DOHH2 (cell line): Measurements from ENCODE around the gene ZNF454.

Experiments
- H3F3A ChIP-seq: fragments of 200-600 bp; sonication (generic), shearing (Covaris generic); 2 replicates; pipeline ENCODE4 v1.6.0; 2016; ENCODE audit warnings: antibody characterized with exemption, mild to moderate bottlenecking; ENCODE audit not compliant: control insufficient read depth, insufficient read depth
- H3K27ac ChIP-seq: fragments of 200-600 bp; sonication (generic); 2 replicates; pipeline ENCODE4 v1.5.1; 2014; ENCODE audit warnings: low read depth, mild to moderate bottlenecking, low read length, moderate library complexity
- H3K27me3 ChIP-seq: fragments of 200-600 bp; sonication (generic); 2 replicates; pipeline ENCODE4 v1.6.1; 2014; ENCODE audit warnings: mild to moderate bottlenecking, low read length, mixed read lengths; ENCODE audit not compliant: control insufficient read depth
- H3K36me3 ChIP-seq: fragments of 200-600 bp; sonication (generic); 2 replicates; pipeline ENCODE4 v1.6.1; 2014; ENCODE audit warnings: mild to moderate bottlenecking, low read length, moderate library complexity, mixed read lengths; ENCODE audit not compliant: control insufficient read depth
- H3K4me1 ChIP-seq: fragments of 200-600 bp; sonication (generic); 2 replicates; pipeline ENCODE4 v1.6.1; 2014; ENCODE audit warnings: mild to moderate bottlenecking, low read length, mixed read lengths; ENCODE audit not compliant: control insufficient read depth
- H3K4me2 ChIP-seq: fragments of 200-600 bp; sonication (generic); 2 replicates; pipeline ENCODE4 v1.6.0; 2014; ENCODE audit warnings: mild to moderate bottlenecking, low read length, moderate library complexity
- H3K4me3 ChIP-seq: fragments of 200-600 bp; sonication (generic); 2 replicates; pipeline ENCODE4 v1.5.1; 2014; ENCODE audit warnings: mild to moderate bottlenecking, low read length, mixed read lengths
- H3K79me2 ChIP-seq: fragments of 200-600 bp; sonication (generic); 2 replicates; pipeline ENCODE4 v1.6.1; 2014; ENCODE audit warnings: mild to moderate bottlenecking, low read length, mixed read lengths; ENCODE audit not compliant: control insufficient read depth
- H3K9me2 ChIP-seq: fragments of 200-600 bp; sonication (generic); replicated peaks from 2 replicates; pipeline ENCODE4 v1.6.1; 2014; ENCODE audit warnings: mild to moderate bottlenecking, low read length, mixed read lengths; ENCODE audit not compliant: control insufficient read depth
- H3K9me3 ChIP-seq: fragments of 200-600 bp; sonication (generic); 2 replicates; pipeline ENCODE4 v1.6.1; 2014; ENCODE audit warnings: antibody characterized with exemption, low read length, mixed read lengths; ENCODE audit not compliant: control insufficient read depth, insufficient read depth
- H4K20me1 ChIP-seq: fragments of 200-600 bp; sonication (generic); 2 replicates; pipeline ENCODE4 v1.6.0; 2014; ENCODE audit warnings: low read depth, mild to moderate bottlenecking, antibody characterized with exemption, low read length, moderate library complexity; ENCODE audit not compliant: control insufficient read depth, insufficient read depth
- CTCF ChIP-seq: fragments of 200-600 bp; sonication (generic); IDR thresholded peaks from one replicate; pipeline ENCODE4 v1.5.1; 2014; ENCODE audit warnings: antibody characterized with exemption, mild to moderate bottlenecking, low read depth, low read length; ENCODE audit not compliant: poor library complexity, severe bottlenecking
- EZH2phosphoT487 ChIP-seq: fragments of 200-600 bp; sonication (generic); IDR thresholded peaks from 2 replicates; pipeline ENCODE4 v1.6.1; 2017; ENCODE audit warnings: borderline replicate concordance, mild to moderate bottlenecking, antibody characterized with exemption, low read length, moderate library complexity, mixed read lengths

ZNF454 gene

GRCh38 chr5:178996156-178996555 lies 55.2 kb downstream of the ZNF454 start:
- no peaks in the 10 kb centered on the region; the same call in 1 of the 2 replicates for H3K9me3 ChIP-seq
- H3F3A ChIP-seq: no peaks in the 10 kb centered on the region
- no peak overlapping the region for H3K4me3 ChIP-seq
- H3K27me3 ChIP-seq: no peaks in the 10 kb centered on the region
- H3K27ac ChIP-seq: no peak overlapping the region
- H4K20me1 ChIP-seq: no peaks in the 10 kb centered on the region
- H3K79me2 ChIP-seq: no peaks in the 10 kb centered on the region
- H3K9me2 ChIP-seq: no peaks in the 10 kb centered on the region
- no peaks in the 10 kb centered on the region for H3K36me3 ChIP-seq
- TF ChIP-seq CTCF: no peak
- TF ChIP-seq EZH2phosphoT487: no peak
- no peak overlapping the region for H3K4me2 ChIP-seq
- H3K4me1 ChIP-seq: no peaks in the 10 kb centered on the region

- no peaks in the 10 kb centered on the region for H3K79me2 ChIP-seq
- H4K20me1 ChIP-seq: no peaks in the 10 kb centered on the region
- H3K36me3 ChIP-seq: no peaks in the 10 kb centered on the region
- H3K4me1 ChIP-seq: no peaks in the 10 kb centered on the region
- no peaks in the 10 kb centered on the region for H3K9me2 ChIP-seq
- H3K27me3 ChIP-seq: no peaks in the 10 kb centered on the region
- H3F3A ChIP-seq: no peaks in the 10 kb centered on the region
- H3K4me2 ChIP-seq: no peak overlapping the region
- no peak for TF ChIP-seq EZH2phosphoT487
- no peak for TF ChIP-seq CTCF
- no peak overlapping the region for H3K27ac ChIP-seq
- H3K4me3 ChIP-seq: no peak overlapping the region
- no peaks in the 10 kb centered on the region; the same call in 1 of the 2 replicates for H3K9me3 ChIP-seq
These were observed 56.2 kb downstream of the ZNF454 start for GRCh38 chr5:178997191-178997590.

- H3K79me2 ChIP-seq: no peaks in the 10 kb centered on the region
- H3K4me3 ChIP-seq: no peak overlapping the region
- no peaks in the 10 kb centered on the region for H4K20me1 ChIP-seq
- H3K4me1 ChIP-seq: no peaks in the 10 kb centered on the region
- H3K9me2 ChIP-seq: no peaks in the 10 kb centered on the region
- no peak overlapping the region for H3K4me2 ChIP-seq
- H3F3A ChIP-seq: no peaks in the 10 kb centered on the region
- H3K9me3 ChIP-seq: no peaks in the 10 kb centered on the region; the same call in 1 of the 2 replicates
- no peaks in the 10 kb centered on the region for H3K27me3 ChIP-seq
- no peak overlapping the region for H3K27ac ChIP-seq
- no peaks in the 10 kb centered on the region for H3K36me3 ChIP-seq
- TF ChIP-seq CTCF (no peak), EZH2phosphoT487 (no peak)
These were observed 57.4 kb downstream of the ZNF454 start for GRCh38 chr5:178998441-178998840.
